D721Med (cell line): Measurements from ENCODE around the gene SOX13.

Experiments used
- DNase-seq: peaks from one replicate; pipeline ENCODE4 v3.0.0; 2011; ENCODE audit warnings: low spot score; ENCODE audit not compliant: insufficient read length
- FAIRE-seq: peaks from 2 replicates; lab custom pipeline; 2011; peaks lifted over from hg19 to GRCh38; lab: Jason Lieb, UNC
- TF ChIP-seq, protein P1 (sequence below): IDR thresholded peaks from 2 replicates; pipeline ENCODE4 v1.5.1; 2012; ENCODE audit warnings: mild to moderate bottlenecking, control low read depth; ENCODE audit not compliant: insufficient read depth; ENCODE audit errors: missing control alignments

Gene SOX13

DNA sequence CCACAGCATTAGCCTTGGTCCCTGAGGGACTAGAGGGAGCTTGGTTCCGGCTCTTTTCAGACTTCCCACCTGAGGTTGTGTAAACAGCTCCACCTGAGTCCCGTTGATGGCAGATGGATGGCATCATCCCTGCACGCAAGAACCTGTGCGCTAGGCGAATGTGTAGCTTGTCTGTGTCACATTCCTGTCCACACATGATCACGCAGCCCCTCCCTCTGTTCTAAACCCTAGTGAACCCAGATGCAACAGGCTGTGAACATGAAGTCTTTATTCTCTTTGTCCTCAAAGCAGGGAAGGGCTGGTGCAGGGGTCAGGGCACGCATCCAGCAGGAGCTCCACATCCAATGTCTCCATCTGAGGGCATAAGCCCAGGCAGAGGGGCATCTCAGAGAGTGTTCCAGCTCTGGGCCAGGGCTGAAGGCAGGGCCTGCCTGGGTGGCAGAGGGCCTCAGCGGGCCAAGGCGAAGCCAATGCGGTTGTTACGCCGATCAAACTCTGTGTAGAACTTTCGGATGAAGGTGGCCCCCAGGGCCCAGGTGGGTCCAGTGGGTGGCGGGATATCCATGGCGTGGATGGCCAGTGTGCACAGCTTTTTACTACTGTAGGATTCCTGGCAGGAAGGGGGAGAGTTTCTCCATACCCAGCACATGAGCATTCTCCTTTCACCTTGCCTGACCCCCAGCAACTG, 81.8 kb downstream of the SOX13 start:
- DNase-seq (no peak), FAIRE-seq (no peak)
- TF ChIP-seq, protein P1, sequence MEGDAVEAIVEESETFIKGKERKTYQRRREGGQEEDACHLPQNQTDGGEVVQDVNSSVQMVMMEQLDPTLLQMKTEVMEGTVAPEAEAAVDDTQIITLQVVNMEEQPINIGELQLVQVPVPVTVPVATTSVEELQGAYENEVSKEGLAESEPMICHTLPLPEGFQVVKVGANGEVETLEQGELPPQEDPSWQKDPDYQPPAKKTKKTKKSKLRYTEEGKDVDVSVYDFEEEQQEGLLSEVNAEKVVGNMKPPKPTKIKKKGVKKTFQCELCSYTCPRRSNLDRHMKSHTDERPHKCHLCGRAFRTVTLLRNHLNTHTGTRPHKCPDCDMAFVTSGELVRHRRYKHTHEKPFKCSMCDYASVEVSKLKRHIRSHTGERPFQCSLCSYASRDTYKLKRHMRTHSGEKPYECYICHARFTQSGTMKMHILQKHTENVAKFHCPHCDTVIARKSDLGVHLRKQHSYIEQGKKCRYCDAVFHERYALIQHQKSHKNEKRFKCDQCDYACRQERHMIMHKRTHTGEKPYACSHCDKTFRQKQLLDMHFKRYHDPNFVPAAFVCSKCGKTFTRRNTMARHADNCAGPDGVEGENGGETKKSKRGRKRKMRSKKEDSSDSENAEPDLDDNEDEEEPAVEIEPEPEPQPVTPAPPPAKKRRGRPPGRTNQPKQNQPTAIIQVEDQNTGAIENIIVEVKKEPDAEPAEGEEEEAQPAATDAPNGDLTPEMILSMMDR: no peak

DNA sequence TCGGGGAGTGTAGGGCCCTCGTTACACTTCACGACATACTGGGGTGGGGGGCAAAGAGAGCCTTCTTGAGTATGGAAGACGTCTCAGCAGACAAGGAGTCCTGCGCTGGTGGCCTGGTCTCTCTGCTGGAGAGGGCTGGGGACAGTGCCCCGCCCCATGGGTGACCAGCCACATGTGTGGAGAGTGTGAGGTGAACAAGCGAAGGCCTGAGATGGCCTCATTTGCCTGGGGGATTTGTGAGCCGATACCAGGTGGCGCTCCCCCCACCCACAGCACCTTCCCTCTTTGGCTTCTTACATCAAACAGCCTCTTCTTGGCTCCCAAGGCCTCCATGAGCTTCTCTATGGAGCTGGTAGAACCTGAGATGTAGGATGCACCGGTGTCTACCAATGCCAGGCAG, 83.0 kb downstream of the SOX13 start:
- FAIRE-seq: no peak
- TF ChIP-seq, protein P1: no peak

DNA sequence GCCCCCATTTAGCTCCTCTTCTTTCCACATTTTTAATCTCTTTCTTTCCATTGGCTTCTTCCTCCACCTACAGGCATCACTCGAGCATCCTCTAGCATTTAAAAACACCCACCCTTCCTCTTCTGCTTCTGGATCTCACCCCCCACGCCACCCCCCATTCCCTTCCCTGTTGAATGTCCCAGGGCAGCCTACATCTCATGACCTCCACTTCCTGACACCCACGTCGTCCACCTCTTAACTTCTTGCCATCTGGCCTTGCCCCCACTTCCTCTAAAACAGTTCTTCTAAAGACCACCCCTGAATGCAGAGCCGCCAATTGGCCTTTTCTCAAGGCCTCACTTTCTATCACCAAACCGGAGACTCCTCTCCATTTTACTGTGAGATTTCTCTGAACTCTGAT, 85.0 kb downstream of the SOX13 start:
- TF ChIP-seq, protein P1: no peak
- FAIRE-seq: no peak
- DNase-seq: no peak

More for the DNA sequence above, 83.0 kb downstream of the SOX13 start:
- DNase-seq: no peak

DNA sequence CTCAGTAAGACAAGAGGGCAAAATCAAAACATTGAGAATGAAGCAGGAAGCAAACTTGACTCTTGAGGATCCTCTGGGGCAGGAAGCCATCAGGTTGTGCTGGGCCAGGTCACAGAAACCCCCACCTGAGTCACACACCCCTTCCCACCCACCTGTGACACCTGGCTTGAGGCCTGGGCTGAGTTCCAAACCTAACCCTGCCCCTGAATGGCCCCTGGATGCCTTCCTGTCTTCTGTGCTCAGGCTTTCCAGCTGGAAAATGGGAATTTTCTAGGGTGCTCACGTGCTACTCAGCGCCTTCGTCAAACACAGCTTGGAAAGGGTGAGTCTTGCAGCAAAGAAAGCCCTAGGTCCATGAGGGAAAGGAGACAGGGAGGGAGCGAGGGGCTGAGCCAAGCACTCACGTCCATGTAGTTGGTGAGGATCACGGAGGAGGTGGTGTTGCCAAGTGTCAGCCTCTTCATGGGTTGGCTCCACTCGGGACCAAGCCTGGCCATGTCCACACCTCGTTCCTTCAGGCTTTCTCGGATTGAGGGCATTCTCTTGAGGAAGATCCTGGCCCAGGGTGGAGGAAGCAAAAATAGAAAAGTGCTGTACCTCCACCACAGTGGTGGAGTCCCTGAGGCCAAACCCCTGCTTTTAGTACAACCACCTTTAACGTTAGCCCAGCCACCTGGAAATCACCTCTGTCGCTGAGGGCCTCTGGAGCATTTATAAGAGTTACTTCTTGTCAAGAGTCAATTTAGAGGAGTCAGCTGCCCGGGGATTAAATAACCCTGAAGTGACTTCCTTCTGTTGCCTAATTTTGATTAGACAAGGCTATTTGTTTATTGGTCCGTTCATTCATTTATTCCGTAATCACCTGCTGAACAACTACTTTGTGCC, 88.9 kb downstream of the SOX13 start:
- TF ChIP-seq, protein P1: no peak
- FAIRE-seq: no peak
- DNase-seq: no peak

DNA sequence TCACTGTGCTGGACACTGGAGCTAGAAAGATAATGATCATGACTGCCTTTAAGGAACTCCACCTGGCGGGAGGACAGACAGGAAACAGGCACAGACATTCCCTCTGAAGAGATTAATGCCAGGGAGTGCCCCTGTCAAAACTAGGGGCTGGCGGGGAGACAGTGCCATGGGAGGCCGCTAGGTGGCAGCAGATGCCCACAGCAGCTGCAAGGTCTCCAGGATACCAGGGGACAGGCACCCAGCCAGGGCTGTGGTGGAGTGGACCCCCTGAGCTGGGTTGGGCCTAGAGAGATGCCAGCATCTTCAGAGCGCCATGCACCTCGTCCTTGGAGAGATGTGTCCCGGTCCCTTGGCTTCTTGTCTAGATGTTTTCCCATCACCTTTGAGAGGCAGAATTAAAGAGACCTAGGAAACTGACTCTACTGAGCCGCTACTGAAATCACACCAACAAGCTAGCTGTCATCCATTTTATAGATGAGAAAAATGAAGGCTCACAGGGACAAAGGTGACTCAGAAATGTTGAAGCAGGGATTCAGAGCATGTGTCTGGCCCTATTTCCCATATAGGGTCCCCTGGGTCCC, 89.7 kb downstream of the SOX13 start:
- TF ChIP-seq, protein P1: peak; percentile 99
- DNase-seq (peak; percentile 80), FAIRE-seq (no peak)

DNA sequence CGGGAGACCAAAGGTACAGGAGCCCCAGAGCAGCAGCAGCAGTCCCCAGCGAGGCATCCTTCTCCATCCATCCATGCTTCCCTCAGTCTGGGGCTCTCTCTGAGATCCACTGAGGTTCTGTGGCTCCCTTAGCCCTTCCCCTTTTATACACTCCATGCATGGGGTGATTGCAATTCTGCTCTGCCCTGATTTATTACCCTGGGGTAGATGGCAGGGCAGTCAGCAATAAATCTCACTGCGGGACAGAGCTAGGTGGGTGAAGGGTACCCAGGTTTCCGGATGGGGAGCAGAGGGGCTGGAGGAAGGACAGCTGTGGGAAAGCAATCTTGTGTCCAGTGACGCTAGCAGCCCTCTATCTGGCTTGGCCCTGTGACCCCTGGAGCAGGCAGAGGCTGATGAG, 93.3 kb downstream of the SOX13 start, which contains the start of gene REN:
REN (minus strand) TSS at position 119 of the 400 bp plus-strand sequence; CDS start at position 75, 44 bp downstream.
- TF ChIP-seq, protein P1: no peak
- FAIRE-seq: no peak
- DNase-seq: no peak

DNA sequence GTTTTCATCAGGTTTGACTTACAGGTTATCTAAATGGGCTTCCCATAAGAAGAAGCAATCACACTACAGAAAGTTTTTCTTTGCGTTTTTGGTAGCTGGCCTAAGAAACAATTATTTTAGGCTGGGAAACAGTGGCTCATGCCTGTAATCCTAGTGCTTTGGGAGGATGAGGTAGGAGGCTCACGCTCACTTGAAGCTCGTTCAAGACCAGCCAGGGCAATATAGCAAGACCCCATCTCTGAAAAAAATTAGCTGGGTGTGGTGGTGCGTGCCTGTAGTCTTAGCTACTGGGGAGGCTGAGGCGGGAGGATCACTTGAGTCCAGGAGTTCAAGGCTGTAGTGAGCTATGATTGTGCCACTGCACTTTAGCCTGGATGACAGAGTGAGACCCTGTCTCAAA, 94.8 kb downstream of the SOX13 start:
- DNase-seq (no peak), FAIRE-seq (no peak)
- TF ChIP-seq, protein P1: no peak
